GM12892 (cell line): ENCODE measurements around the gene XRCC3.

Experiments used
- POLR2A ChIP-seq: IDR thresholded peaks from 2 replicates; pipeline ENCODE4 v1.6.1; 2011; ENCODE audit warnings: low read depth, low read length, control low read depth
- POLR2AphosphoS5 ChIP-seq: IDR thresholded peaks from 2 replicates; pipeline ENCODE4 v1.6.1; 2011; ENCODE audit warnings: low read depth, low read length, control low read depth
- TAF1 ChIP-seq: IDR thresholded peaks from 2 replicates; pipeline ENCODE4 v1.6.1; 2011; ENCODE audit warnings: low read depth, mild to moderate bottlenecking, control low read depth, low read length, borderline replicate concordance

DNA sequence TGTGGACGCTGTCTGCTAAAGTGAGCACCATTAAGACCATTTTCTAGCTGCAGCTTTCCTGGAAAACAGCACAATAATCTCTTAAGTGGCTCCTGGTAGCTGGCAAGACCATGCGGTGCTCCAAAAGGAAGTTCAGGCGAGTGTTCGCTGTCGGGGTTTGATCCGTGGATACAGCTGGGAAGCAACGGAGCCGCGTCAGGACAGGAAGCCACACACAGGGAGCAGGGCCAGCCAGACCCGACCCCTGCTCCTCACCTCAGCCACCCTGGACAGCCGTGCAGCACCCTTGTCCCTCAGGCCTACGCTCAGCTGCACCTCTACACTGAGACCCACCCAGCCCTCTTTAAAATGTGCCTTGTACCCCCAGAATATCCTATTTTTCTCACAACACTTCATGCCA is 19.8 kb upstream of the XRCC3 start:
- TF ChIP-seq POLR2AphosphoS5: no peak
- TF ChIP-seq POLR2A: no peak
- no peak for TF ChIP-seq TAF1
